HG03060 (cell line): Measurements from ENCODE around the gene CLCA2.
"Not testable (repeated sequence)": the region's sequence is repeated elsewhere in the genome, so short reads cannot be mapped to it uniquely, and the experiment has no call there.

Source experiments
- ATAC-seq: cut with Tn5 transposase; IDR thresholded peaks from one replicate; pipeline ENCODE4 v1.9.1; 2021; ENCODE audit warnings: low read depth, moderate number of reproducible peaks; ENCODE audit not compliant: unreplicated experiment

Gene CLCA2

GRCh38 chr1:86470859-86471258 lies 46.9 kb downstream of the CLCA2 start:
- ATAC-seq = no peak

DNA sequence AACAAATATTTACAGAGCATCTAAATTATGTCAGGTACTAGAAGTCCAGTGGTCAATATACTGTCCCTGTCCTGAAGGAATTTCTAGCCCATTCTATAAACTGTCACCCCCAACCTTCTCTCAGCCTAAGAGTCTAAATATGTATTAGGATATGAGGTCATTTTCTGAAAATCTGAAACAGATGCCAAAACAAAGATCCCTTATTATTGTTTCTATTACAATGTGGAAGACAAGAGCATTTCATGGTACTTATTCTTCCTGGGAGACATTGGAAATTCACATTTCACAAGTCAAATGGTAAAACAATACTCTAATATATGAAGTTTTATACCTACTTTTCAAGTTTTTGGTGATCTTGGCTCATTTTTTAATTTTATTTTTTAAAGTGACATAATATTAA lies 47.3 kb downstream of the CLCA2 start:
- ATAC-seq = no peak

GRCh38 chr1:86472152-86472551 lies 48.2 kb downstream of the CLCA2 start:
- no peak for ATAC-seq

- no peak for ATAC-seq
These were observed 48.8 kb downstream of the CLCA2 start for GRCh38 chr1:86472767-86473166.

DNA sequence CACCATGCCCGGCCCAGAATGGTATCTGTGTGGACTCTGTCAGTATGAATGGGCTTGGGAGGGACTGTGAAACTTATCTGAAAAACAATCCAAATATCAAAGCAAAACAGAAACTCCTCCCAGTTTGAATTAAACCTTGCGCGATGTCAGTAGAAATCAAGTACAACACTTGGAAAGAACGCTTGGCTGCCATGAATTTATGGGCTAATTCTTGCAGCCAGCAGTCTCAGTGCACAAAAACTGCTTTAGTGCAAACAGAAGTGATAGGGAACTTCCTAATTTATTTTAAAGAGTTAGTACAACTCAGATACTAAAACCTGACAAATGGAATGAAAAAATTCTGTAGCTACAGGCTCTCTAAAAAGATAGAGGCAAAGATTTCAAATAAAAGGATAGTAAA lies 53.3 kb downstream of the CLCA2 start:
- no peak for ATAC-seq

DNA sequence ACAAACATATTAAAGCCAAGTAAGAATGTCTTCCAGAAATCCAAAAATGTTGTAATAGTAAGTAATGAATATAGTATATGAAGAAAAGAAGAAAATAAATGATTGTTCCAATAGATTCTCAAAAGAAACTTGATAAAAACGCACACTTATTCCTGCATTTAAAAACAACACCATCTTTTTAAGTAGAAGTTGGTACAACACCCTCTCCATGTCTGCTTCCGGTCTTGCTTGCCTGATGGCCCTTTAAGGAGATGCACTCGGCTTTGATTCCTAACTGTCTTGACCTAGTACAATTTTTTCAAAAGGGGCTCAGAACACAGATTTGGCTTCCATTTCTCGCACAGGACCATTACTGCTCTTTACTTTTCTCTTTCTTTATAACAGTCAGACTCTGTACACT lies 53.7 kb downstream of the CLCA2 start:
- no peak for ATAC-seq

GRCh38 chr1:86478416-86479156 lies 54.6 kb downstream of the CLCA2 start:
- no peak for ATAC-seq

- ATAC-seq = no peak
These were observed 58.0 kb downstream of the CLCA2 start for GRCh38 chr1:86481966-86482365.

GRCh38 chr1:86487131-86487810 lies 63.3 kb downstream of the CLCA2 start:
- no peak for ATAC-seq

GRCh38 chr1:86487811-86488141 lies 63.8 kb downstream of the CLCA2 start:
- no peak for ATAC-seq

DNA sequence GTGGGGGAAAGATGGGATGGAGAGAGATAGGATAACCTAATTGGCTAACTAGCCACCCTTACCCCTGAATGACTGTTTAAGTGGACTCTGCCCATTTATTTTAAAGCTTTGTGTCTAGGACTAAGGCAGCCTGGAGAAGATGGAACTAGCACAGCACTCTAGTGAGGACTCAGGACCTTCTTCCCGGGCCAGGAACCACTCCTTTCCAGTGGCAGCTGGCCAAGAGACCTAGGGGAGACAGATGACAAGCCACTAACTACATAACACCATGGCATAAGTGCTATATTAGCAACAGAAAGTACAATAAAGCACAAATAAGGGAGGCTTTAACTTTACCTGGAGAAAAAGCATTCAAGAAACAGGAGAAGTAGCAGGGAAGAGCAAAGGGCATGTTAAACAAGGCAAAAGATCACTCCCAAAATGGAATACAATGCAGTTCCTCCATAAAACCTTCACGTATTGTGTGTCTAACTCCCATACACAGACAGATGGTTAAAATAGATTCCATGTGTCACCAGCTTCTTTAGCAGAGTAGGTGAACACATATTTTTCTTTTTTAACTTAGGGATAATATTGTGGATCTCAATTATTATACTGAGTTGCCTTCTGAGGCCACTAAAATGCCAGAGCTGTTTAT lies 65.4 kb downstream of the CLCA2 start:
- ATAC-seq = no peak

- ATAC-seq = no peak
These were observed 67.4 kb downstream of the CLCA2 start for GRCh38 chr1:86491171-86491950.

- ATAC-seq = no peak
These were observed 74.3 kb downstream of the CLCA2 start for GRCh38 chr1:86498281-86498680.

- no peak for ATAC-seq
These were observed 76.1 kb downstream of the CLCA2 start for GRCh38 chr1:86499987-86500593.

DNA sequence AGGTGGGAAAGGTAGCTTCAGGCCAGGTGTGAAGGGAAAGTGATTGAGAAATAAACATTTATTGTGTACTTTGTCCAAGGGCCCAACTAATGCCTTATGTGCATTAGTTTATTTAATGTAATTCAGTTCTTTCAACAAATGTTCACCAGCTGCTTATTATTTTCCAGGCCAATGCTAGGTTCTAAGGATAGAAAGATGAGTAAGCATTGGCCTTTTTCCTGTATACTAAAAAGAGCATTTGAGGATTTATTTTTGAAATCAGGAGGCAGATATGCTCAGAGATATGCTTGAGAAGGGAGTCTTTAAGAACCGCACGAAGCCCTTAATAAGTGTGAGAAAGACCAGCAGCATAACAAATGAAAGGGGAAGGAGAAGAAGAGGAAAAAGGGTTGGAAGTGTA lies 76.7 kb downstream of the CLCA2 start:
- ATAC-seq = no peak

GRCh38 chr1:86502125-86502646 lies 78.2 kb downstream of the CLCA2 start:
- not testable (repeated sequence) for ATAC-seq

DNA sequence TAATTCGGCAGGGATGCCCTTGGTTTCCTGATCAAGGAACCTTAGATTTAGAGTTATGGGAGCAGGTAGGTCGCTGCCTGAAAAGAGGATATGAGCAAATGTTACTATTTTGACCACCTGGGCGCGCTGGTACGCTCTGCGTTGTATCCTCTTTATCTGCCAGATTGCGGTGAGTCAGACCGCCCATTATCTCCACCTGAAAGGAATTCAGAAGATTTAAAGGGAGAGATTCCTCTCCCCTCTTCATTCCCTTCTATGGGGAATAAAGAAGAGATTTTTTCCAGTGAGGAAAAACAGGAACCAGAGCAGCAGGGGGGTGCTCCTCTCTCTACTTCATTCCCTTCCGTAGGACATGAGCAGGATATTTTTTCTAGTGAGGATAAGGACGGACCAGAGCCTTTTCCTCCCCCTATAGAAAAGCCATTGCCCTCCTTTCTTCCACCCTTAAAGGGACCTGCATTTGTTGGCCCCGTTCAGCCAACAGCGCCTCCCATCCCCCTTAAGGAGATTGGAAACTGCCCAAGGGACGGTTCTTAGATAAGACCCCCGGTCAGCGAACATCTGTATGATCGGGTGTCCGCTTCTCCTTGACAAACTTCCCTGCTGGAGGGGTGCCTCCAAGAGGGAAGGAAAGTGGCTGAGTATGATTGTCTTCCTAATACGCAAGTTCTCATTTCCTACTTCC lies 78.9 kb downstream of the CLCA2 start:
- no peak for ATAC-seq

GRCh38 chr1:86503406-86504136 lies 79.6 kb downstream of the CLCA2 start:
- no peak for ATAC-seq

DNA sequence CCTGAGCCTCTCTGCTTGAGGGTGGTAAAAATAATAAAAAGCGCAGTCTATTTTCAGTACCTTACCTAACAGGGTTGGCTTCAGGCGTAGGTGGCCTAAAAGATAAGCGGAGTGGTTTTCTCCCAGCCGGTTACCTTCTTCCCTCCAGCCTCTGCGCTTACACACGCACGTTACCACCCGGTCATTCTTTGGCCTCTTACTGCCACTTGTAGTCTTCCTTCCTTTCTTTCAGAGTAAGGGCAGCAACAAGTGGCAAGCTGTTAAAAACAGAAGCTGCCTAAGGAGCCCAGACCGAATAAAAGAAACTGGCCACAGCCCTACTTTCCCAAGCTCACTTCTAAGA lies 80.1 kb downstream of the CLCA2 start:
- no peak for ATAC-seq
